ENCODE results near the gene ZNF600.
"Not testable (repeated sequence)": the region's sequence is repeated elsewhere in the genome, so short reads cannot be mapped to it uniquely, and the experiment has no call there.

Gene ZNF600

GRCh38 chr19:52739576-52739975 lies 47.0 kb downstream of the ZNF600 start:
- H3K4me3 ChIP-seq (ENCODE audit: low read depth, low read length) = no peak overlapping the region
- TF ChIP-seq CTCF (IDR thresholded peaks at IDR 0.05; ENCODE audit: low read depth, low read length) = no peak
- H3K36me3 ChIP-seq = no peaks in the 10 kb centered on the region
- DNase-seq = no peak
- H3K4me1 ChIP-seq = no peaks in the 10 kb centered on the region
- no peaks in the 10 kb centered on the region; the same call in 1 of the 2 replicates for H3K9me3 ChIP-seq
- H3K27me3 ChIP-seq = no peaks in the 10 kb centered on the region

- no peak for DNase-seq
- no peak for TF ChIP-seq CTCF (IDR thresholded peaks at IDR 0.05; ENCODE audit: low read depth, low read length)
- Histone ChIP-seq H3K36me3 (no peaks in the 10 kb centered on the region), H3K9me3 (no peaks in the 10 kb centered on the region), H3K4me3 (ENCODE audit: low read depth, low read length) (no peak overlapping the region), H3K27me3 (no peaks in the 10 kb centered on the region), H3K4me1 (no peaks in the 10 kb centered on the region)
These were observed 50.9 kb downstream of the ZNF600 start for GRCh38 chr19:52735734-52736133.

GRCh38 chr19:52734893-52735661 lies 51.5 kb downstream of the ZNF600 start, which contains the start of gene ZNF611:
ZNF611 (minus strand) TSS chr19:52735044; CDS start chr19:52715894, 19,150 bp downstream.
- Histone ChIP-seq H3K4me3 (ENCODE audit: low read depth, low read length) (peak within 1 kb of the TSS; percentile 87), H3K4me1 (no peaks in the 10 kb centered on the region), H3K36me3 (no peaks in the 10 kb centered on the region), H3K27me3 (no peaks in the 10 kb centered on the region), H3K9me3 (no peaks in the 10 kb centered on the region)
- peak; percentile 97 for DNase-seq
- TF ChIP-seq CTCF (IDR thresholded peaks at IDR 0.05; ENCODE audit: low read depth, low read length) = peak; percentile 64

- Histone ChIP-seq H3K4me1 (no peaks in the 10 kb centered on the region), H3K9me3 (no peaks in the 10 kb centered on the region), H3K36me3 (no peaks in the 10 kb centered on the region), H3K4me3 (ENCODE audit: low read depth, low read length) (peak overlapping the region; percentile 87), H3K27me3 (no peaks in the 10 kb centered on the region)
- DNase-seq = peak; percentile 24
- TF ChIP-seq CTCF (IDR thresholded peaks at IDR 0.05; ENCODE audit: low read depth, low read length) = no peak
These were observed 52.2 kb downstream of the ZNF600 start for GRCh38 chr19:52734331-52734892.

- H3K4me3 ChIP-seq (ENCODE audit: low read depth, low read length); H3K4me1 ChIP-seq; H3K9me3 ChIP-seq; DNase-seq; H3K36me3 ChIP-seq; H3K27me3 ChIP-seq: not testable (repeated sequence)
These were observed 60.5 kb downstream of the ZNF600 start for GRCh38 chr19:52726051-52726450.

- no peaks in the 10 kb centered on the region for H3K4me1 ChIP-seq
- H3K36me3 ChIP-seq = no peaks in the 10 kb centered on the region
- H3K9me3 ChIP-seq = no peaks in the 10 kb centered on the region
- no peaks in the 10 kb centered on the region for H3K27me3 ChIP-seq
- H3K4me3 ChIP-seq (ENCODE audit: low read depth, low read length) = no peak overlapping the region
- no peak for TF ChIP-seq CTCF (IDR thresholded peaks at IDR 0.05; ENCODE audit: low read depth, low read length)
- no peak for DNase-seq
These were observed 61.0 kb downstream of the ZNF600 start for GRCh38 chr19:52725528-52725961.

Measured in BE2C (cell line).